Right lobe of liver (tissue), 6 donors: Measurements from ENCODE around the gene CYP2W1. TPM values are rescaled to one million over a fixed set of nuclear protein-coding genes. Genes with fewer than 3 reads are reported as not detected.
A peak's percentile ranks its signal among the peaks of the same experiment; 100 is the strongest.

Experiments
- ATAC-seq, 4 donors: fragments of 200-7000 bp; cut with Tn5 transposase; one replicate each; pipeline ENCODE4 v1.9.1; 2020; ENCODE audit warnings: mild to moderate bottlenecking in 4 of 4, moderate library complexity in 4 of 4
- DNase-seq, 3 donors: peaks; one replicate each; pipeline ENCODE4 v3.0.0-alpha.2; 2020
- H3K27ac ChIP-seq, 3 donors: fragments of 200-600 bp; one replicate each; pipeline ENCODE4 v1.8.0; 2022
- H3K27me3 ChIP-seq, 2 donors: fragments of 200-600 bp; one replicate each; pipeline ENCODE4 v1.8.0; 2022
- H3K36me3 ChIP-seq, 4 donors: fragments of 200-600 bp; sonication (generic) in 1 of 4; one replicate each; pipeline versions ENCODE4 v1.5.1 to v1.8.0; 2017 to 2022; ENCODE audit warnings: control low read depth in 1 of 4
- H3K4me1 ChIP-seq, 4 donors: fragments of 200-600 bp; sonication (generic) in 1 of 4; one replicate each; pipeline versions ENCODE4 v1.5.1 to v1.8.0; 2017 to 2022; ENCODE audit warnings: control low read depth in 1 of 4
- H3K4me3 ChIP-seq, 3 donors: fragments of 200-600 bp; one replicate each; pipeline ENCODE4 v1.8.0; 2022
- H3K9me3 ChIP-seq, 4 donors: fragments of 200-600 bp; sonication (generic) in 1 of 4; one replicate each; pipeline versions ENCODE4 v1.5.1 to v1.8.0; 2017 to 2022; ENCODE audit warnings: control low read depth in 1 of 4
- CTCF ChIP-seq, 4 donors: fragments of 200-600 bp in 3 of 4; fragments of 450-650 bp in 1 of 4; IDR thresholded peaks; one replicate each; pipeline versions ENCODE4 v1.5.1 to v1.8.0; 2016 to 2022; ENCODE audit warnings: antibody characterized with exemption in 4 of 4, mild to moderate bottlenecking in 2 of 4
- POLR2A ChIP-seq: fragments of 450-650 bp; IDR thresholded peaks from one replicate; pipeline ENCODE4 v1.6.1; 2017; ENCODE audit warnings: antibody characterized with exemption, mild to moderate bottlenecking
- WGBS: methylation state at CpG from one replicate; pipeline ENCODE4 v1.1.6; 2018; ENCODE audit warnings: low coverage, low lambda C conversion rate; ENCODE audit not compliant: insufficient coverage; ENCODE audit errors: missing lambda C conversion rate; 5-methylcytosine and 5-hydroxymethylcytosine counted together
- intact Hi-C, 2 donors: fragments of 100-400 bp; cut with DNase I; formaldehyde crosslinking; loops; one replicate each; pipeline versions ENCODE4 v1.11.2 to v1.14.1; 2022
- total RNA-seq, 6 experiments: library from RNA; depleted of rRNA in 2 of 6; stranded (reverse); fragments of >200 nt in 2 of 6; fragmentation: NEBNext Ultra II Directional in 3 of 6; extraction: Animal tissue kit (Norgen Biotek cat#: 25700) in 3 of 6; gene quantifications; one replicate each; pipeline versions ENCODE4 v1.1.0 to v1.2.4, GENCODE V29; 2016 to 2023
- donor health status: DM: no; HTN: yes; CAD: no.
- donor health status: DM: no; HTN: no; CAD: no.
- donor health status: DM: no; HTN: no; CAD: no.
- donor health status: DM: no; HTN: yes; CAD: no.
- donor health status: DM: no; HTN: yes; CAD: no.

CYP2W1 gene
- total RNA-seq, 6 experiments from 2014 or later, result not detected

GRCh38 chr7:972676-973309 is 10.2 kb upstream of the CYP2W1 start:
- no peaks in the 10 kb centered on the region for H3K9me3 ChIP-seq
- peaks cover 0 to 46% (median 7%) of the 10 kb centered on the region in 4 donors for H3K36me3 ChIP-seq
- H3K4me3 ChIP-seq, result no peak overlapping the region
- ATAC-seq, result no peak
- peaks cover 0 to 37% (median 12%) of the 10 kb centered on the region in 4 donors for H3K4me1 ChIP-seq
- TF ChIP-seq POLR2A (no peak), CTCF (IDR thresholded peaks at IDR 0.05) (no peak)
- intact Hi-C loops, result no loop called here
- WGBS, result 33% methylated on average over 10 of the region's 10 CpGs
- DNase-seq, result no peak
- H3K27ac ChIP-seq, result no peak overlapping the region
- no peaks in the 10 kb centered on the region for H3K27me3 ChIP-seq

- intact Hi-C loops, result no loop called here
- no peak overlapping the region for H3K27ac ChIP-seq
- TF ChIP-seq POLR2A, result no peak
- TF ChIP-seq CTCF (IDR thresholded peaks at IDR 0.05), result no peak
- no peak for ATAC-seq
- H3K9me3 ChIP-seq, result no peaks in the 10 kb centered on the region
- H3K36me3 ChIP-seq, result peaks cover 0 to 41% (median 5%) of the 10 kb centered on the region in 4 donors
- peaks cover 0 to 40% (median 13%) of the 10 kb centered on the region in 4 donors for H3K4me1 ChIP-seq
- no peak for DNase-seq
- WGBS, result 55% methylated on average over 5 of the region's 9 CpGs
- no peaks in the 10 kb centered on the region for H3K27me3 ChIP-seq
- H3K4me3 ChIP-seq, result no peak overlapping the region
Measured at GRCh38 chr7:973312-973711, 9.7 kb upstream of the CYP2W1 start.

GRCh38 chr7:974172-974571 is 8.8 kb upstream of the CYP2W1 start:
- intact Hi-C loops, result no loop called here
- peaks cover 0 to 33% (median 4%) of the 10 kb centered on the region in 4 donors for H3K36me3 ChIP-seq
- 8% methylated on average over 6 of the region's 7 CpGs for WGBS
- peaks cover 0 to 40% (median 13%) of the 10 kb centered on the region in 4 donors for H3K4me1 ChIP-seq
- no peak for TF ChIP-seq POLR2A
- no peak for TF ChIP-seq CTCF (IDR thresholded peaks at IDR 0.05)
- no peaks in the 10 kb centered on the region for H3K27me3 ChIP-seq
- peak overlapping the region; percentile 96 to 100 (median 96) for H3K4me3 ChIP-seq
- H3K9me3 ChIP-seq, result no peaks in the 10 kb centered on the region
- H3K27ac ChIP-seq, result peak overlapping the region in 2 of 3 donors; percentile 80 to 94
- DNase-seq (no peak), ATAC-seq (peak in 1 of 4 donors; percentile 8)

GRCh38 chr7:974820-975681 is 7.9 kb upstream of the CYP2W1 start, which contains the start of gene COX19:
COX19 (minus strand) TSS chr7:975549; CDS start chr7:975509, 40 bp downstream.
- H3K4me1 ChIP-seq, result peaks cover 0 to 40% (median 13%) of the 10 kb centered on the region in 4 donors
- intact Hi-C loops, result no loop called here
- ATAC-seq, result peak; percentile 87 to 95 (median 91)

More at GRCh38 chr7:974820-975681, 7.9 kb upstream of the CYP2W1 start, which contains the start of gene COX19:
- 0% methylated on average over 9 of the region's 78 CpGs for WGBS
- Histone ChIP-seq H3K9me3 (no peaks in the 10 kb centered on the region), H3K27ac (peak within 1 kb of the TSS; percentile 80 to 94 (median 89)), H3K4me3 (peak within 1 kb of the TSS; percentile 96 to 100 (median 96)), H3K27me3 (no peaks in the 10 kb centered on the region), H3K36me3 (peaks cover 0 to 27% (median 4%) of the 10 kb centered on the region in 4 donors)
- DNase-seq, result peak; percentile 90 to 93 (median 91)
- TF ChIP-seq POLR2A (peak; percentile 81), CTCF (IDR thresholded peaks at IDR 0.05) (no peak)
